ENCODE data around the gene STIMATE.

Gene STIMATE

DNA sequence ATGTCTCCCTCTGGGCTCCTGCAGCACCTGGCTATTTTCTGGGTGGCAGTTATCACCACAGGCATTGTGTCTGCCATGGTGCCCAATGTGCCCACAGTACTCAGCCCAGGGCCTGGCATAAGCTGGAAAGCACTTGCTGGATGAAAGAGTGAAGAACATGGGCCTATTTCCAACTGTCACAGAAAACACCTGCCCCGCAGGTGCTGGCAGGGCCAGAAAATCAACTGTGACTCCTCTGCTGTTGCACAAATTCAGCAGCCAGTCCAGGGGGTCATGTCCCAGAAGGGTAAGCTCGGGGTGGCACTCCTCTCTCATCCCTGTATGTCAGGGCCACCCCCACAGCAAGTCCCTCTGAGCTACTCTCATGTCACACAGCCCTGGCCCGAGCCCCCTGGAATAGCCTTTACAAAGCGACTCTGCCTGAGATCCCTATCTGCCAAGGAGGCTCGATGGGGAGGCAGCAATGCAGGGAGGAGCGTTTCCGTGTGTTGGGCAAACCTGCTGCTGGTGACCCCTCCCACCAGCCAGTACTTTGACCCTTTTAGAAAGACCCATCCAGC is 85.8 kb downstream of the STIMATE start:
- no peak for DNase-seq

DNA sequence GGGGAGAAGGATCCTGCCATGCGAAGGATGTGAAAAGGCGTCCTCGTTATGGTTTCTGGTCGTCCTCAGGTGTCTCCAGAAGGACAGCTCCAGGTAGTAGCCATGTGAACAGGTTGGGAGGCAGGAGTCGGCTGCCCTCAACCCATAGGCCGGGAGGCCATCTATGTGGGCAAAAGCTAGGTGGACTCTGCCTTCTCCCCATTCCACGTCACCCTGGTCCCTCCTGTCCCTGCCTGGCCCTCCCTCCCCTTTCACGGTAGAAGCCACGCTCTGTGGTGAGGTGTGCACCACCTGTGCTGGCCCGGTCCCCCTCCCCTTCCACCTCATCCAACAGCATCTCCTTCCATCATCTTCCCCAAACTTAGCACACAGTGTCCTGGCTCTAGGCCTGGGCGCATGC is 86.4 kb downstream of the STIMATE start:
- DNase-seq = no peak

DNA sequence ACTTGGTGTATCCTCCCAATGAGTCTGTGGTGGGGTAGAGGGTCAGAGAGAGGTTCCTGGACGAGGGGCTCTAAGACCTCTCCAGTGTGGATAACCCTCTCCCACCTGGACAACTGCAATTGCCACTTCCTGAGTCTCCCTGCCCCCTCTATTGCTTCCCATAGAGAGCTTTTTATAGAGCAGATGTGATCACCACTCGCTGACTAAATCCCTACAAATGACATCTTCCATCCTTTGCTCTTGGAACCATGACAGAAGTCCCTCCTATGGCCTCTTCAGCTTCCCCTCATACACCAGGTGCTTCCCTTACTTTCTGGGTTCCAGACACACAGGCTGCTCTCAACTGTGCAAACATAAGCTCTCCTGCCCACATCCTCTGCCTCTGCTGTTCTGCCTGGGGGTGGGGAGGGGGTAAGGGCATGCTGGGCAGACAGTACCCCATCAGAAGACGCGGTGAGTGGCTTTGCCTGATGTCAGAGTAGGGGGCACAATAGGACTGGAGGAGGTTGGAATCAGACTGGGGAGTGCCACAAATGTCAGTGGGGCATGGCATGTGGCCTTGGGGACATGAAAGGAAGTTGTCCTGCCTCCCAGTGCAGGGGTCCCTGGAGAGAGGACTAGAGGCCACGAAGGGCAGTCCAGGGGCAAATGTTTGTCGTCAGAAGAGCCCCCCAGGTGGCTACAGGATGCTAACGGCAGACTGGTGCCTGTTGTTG is 87.5 kb downstream of the STIMATE start:
- DNase-seq = no peak

DNA sequence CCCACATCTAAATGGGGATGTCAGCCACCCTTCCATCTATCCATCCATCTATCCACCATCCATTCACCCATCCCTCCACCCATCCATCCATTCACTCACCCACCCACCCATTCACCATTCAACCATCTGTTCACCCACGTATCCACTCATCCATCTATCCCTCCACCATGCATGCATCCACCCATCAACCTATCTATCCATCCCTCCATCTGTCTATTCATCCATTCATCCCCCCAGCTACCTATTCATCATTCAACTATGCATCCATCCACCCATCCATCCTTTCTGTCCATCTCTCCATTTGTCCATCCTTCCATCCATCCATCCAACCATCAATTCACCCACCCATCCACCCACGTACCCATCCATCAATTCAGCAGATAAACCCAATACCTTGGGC is 88.2 kb downstream of the STIMATE start:
- DNase-seq = no peak

DNA sequence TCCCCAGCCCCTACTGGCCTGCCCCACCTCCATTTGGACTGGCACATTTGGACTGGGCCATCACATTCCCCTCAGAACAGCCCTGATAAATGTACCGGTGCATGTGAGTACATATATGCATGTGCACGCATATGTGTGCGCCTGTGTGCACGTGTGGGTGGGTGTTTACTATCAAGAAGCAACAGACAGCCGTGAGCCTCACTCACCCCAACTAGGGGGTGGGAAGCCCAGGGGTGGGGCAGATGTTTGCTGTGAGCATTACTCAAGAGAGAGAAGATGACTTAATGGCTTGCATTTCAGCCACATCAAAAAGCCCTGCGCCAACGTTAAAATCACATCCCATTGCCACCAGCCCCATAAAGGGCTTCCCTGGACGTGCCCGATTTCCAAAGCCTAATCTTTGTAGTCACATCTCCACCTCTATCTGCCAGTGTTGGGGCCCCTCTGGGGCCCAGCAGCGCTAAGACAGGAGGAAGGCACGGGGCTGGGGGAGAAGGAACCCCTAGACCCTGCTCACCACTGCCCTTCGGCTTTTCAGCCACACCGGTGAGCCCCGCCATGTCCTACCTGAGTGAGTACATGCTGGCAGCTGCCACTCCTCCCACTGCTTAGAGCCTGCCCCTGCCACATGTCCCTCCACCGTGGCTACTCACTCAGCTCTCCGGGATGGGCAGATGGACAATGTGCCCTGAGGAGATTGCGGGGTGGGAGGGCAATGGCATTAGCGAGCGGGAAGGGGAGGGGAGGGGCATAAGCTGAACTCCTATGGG is 91.9 kb downstream of the STIMATE start:
- no peak for DNase-seq

DNA sequence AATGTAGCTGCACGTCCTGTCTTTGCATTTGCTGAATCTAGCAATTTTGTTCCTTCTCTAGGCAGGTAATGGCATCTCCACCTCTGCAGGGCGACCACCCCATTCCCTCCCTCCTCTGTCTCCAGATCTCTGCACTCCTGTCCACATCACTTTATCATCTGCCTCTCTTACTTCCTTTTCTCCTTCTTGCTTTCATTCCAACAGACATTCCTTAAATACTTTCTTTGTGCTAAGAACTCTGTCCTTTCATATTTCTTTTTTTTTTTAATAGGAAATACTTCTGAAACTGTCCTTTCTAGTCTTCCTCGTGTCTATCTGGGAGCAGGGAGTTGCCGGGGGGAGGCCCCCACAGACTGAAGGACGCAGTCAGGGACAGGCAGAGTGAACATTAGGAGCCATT is 95.5 kb downstream of the STIMATE start:
- no peak for DNase-seq

DNA sequence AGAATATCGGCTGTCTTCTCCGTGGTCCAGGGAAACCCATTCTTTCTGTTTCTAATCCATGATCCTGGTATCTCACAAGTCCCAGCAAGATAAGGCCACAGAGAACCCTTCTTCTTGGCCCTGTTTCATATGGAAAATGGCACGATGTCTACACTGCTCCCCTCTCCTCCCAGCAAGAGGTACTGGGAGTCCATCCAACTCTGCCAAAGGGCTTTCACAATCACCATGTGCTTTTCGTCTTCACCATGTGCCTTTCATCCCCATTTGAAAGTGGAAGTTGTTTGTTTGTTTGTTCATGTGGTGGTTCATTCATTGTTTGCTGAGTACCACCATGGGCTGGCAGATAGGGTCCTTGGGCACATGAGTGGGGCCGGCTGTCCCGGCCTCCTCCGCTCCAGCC is 97.3 kb downstream of the STIMATE start:
- no peak for DNase-seq

DNA sequence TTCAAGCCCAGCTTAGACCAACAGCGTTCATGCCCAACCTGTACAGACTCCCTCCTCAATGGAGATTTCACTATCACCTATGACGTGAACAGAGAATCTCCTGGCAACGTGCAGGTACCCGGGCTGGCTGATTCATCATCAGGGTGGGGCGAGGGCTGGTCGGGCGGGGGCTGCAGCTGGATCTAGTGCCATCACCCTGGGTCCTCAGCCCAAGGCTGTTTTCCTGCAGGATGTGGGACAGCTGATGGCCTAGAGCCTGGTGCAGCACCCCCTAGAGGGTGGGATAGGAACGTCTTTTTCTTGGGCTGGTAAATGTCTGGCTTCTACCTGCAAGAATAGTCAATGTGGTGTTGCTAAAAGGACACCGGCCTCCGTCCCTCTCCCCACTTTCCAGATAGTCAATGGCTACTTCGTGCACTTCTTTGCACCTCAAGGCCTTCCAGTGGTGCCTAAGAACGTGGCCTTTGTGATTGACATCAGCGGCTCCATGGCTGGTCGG is 98.3 kb downstream of the STIMATE start:
- no peak for DNase-seq

DNA sequence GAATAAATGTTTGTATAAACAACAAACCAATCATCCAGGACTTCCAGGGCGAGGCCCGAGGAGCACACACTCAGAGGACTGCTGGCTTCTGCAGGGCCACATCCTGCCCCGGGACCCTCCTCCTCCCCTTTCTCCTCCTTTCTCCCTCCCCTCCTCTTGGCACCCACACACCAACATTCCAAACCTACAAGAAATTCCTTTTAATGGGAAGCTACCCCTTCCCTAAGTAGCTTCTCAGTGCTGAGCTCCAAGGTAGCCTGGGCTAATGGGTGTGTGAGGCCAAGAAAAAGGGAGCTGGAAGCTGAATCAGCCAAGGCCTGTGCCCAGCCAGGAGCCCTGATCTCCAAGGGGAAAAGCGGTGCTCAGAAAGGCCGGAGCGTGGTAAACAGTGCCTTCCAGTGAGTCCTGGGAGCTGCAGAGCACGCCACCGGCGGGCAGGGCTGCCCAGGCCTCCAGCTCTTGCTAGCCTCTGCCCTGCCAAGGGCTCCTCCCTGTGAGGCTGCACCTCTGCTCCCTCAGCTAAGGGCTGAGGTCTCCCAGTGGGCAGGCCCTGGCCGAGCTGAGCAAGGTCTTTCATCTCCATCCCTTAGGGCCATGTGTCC is 98.9 kb downstream of the STIMATE start:
- no peak for DNase-seq

DNA sequence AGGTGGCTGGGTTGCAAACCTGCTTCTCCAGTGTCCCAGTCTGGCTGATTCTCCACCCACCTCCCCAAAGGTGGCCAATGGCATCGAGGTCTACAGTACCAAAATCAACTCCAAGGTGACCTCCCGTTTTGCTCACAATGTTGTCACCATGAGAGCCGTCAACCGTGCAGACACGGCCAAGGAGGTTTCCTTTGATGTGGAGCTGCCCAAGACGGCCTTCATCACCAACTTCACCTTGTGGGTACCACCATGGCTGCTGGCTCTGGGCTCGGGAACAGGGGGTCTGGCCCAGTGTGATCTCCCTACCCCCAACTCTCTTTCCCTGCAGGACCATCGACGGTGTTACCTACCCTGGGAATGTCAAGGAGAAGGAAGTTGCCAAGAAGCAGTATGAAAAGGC is 100.9 kb downstream of the STIMATE start:
- DNase-seq = no peak

DNA sequence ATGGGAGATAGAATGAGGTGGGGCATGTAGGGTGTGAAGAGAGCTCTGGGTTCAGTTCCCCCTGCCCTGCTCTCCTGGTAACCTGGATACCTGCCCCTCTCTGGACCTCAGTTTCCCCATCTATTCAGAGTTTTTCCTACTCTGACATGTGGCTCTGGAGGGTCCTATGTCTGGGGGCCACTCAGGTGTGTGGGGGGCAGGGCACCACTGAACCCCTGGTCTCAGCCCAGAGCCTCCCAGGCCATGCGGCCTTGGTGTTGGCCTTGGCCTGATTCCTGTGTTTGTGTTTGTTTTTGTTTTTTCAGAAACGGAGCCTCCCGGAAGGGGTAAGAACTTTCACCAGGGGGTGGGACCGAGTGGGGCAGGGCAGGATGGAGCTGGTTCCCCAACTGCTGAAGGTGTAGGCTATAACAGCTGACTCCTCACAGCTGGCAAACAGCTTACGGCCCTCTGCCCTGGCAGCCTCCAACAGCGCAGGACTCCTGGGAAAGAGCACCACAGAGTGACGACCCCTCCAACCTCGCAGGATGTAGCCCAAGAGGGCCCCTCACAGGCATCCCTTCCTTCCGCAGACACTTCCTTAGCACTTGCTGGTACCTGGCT is 101.9 kb downstream of the STIMATE start:
- DNase-seq = no peak

DNA sequence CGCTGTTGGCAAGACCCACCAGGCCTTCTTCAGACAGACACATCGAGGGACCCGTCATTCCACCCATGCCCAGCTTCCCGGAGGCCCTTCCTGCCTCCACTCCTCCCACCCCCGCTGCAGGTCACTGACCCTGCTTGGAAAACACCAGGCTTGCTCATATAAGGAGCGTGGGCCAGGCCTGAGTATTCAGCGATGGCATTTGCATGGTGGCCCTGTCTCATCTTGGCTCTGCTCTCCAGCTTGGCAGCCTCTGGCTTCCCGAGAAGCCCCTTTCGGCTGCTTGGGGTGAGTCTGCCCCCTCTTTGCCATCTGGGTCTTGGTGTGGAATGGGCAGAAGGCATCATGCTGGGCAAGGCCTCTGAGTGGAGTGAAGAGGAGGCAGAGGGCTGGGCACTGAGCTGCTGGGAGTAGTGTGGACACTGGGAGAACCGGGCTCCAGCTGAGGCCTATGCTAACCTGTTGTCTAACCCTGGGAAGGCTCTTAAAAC is 102.7 kb downstream of the STIMATE start, which contains the start of gene ITIH3:
Gene ITIH3 (plus strand): TSS at position 185 of the 488 bp plus-strand sequence. CDS start 8 bp downstream, at position 193.
- DNase-seq = no peak

DNA sequence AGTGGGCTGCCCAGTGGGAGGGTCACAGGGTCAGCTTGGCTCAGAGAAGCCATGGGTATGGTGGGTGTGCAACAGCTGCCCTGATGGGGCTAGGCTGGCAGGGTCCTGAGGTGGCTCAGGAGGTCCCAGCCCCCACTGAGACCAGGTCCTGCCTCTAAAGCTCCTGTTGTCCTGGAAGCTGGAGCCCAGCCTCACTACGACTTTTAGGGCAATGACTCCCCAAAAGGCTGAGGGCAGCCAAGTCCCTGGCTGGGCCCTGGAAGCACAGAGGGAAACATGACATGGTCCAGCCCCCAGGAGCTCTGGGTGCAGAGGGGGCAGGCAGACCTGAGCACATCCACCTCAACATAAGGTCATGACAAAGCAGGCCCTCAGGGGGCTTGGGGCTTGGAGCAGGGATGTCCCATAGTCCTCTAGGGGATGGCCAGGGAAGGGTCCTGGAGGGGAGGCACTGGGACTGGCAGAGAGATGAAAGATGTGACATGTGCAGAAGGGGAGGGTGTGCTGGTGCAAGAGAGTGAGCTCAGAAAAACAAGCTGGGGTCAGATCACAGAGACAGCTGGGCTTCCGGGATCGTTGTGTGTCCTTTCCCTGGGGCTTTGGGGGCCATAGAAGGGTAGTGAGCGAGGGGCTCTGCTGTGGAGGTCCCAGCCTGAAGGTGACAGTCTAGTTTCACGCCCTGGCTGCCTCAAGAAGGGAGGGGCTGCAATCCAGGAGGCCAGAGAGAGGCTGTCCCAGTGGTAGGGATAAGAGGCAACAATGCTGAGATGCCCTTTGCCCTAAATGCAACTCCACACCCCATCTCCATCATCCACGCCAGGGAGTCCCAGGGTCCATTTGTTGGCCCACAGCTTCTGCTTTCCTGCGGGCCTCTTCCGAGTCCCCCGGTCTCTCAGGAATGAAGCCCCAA is 103.4 kb downstream of the STIMATE start:
- no peak for DNase-seq

DNA sequence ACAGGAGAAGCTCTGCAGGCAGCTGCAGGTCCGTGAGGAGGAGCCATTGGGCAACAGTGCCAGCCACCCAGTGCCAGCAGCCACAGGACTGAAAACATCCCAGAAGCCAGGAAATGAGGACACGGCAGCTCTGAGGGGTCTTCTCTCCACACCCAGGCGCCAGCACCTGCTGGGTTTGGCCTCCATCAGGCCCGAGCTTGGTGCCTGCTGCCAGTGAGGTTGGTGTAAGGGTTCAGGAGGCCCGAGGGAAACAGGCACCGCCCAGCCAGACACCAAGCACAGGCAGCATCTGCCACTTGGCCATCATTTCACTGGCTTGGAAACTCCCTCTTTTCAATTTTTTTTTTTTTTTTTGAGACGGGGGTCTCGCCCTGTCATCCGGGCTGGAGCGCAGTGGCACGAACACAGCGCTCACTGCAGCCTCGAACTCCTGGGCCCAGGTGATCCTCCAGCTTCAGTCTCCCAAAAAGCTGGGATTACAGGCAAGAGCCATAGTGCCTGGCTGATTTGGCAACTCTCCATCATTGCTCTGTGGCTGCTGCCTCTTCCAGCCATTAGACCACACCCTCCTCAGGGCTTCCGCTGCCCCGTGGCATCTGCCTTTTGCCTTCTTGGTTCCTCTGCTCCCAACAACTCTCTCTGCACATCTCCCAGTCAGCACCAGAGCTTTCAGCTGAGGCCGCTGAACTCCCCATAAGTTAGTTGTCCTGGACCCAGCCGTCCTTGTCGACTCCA is 104.2 kb downstream of the STIMATE start:
- DNase-seq = no peak

DNA sequence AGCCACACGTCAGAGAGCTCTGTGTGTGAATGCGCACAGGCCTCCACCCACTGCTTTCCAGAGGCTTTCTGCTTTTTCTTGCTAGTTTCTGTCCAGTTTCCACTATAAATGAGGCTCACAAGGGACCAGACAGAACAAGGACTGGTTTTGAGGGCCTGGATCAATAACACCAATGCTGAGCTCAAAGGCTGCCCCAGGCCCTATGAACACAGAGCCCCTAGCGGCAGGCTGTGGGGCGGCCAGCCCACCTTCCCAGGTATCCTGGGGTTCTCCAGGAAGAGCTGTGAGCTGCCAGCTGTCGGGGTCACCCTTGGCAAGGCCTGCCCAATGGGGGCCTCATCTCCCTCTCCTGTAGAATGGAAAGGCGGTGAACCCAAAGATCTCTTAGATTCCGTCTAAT is 104.9 kb downstream of the STIMATE start:
- DNase-seq = no peak

DNA sequence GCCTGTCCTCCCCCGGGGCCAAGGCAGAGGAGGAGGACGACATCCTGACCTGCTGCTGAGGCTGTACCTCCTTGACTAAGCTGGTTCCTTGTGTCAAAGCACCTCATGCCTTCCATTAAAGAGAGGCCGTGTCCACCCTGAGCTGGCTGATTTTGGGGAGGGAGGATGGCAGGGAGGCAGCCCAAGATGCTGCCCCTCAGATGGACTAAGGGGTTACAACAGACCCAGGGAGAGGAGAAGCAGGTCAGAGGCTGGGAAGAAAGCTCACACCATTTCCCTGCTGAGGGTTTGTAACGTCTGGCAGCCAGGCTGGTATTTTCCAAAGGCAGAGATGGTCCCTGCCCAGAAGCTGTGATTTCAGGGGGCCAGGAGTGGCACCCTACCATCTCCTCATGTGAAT is 105.4 kb downstream of the STIMATE start:
- DNase-seq = no peak

DNA sequence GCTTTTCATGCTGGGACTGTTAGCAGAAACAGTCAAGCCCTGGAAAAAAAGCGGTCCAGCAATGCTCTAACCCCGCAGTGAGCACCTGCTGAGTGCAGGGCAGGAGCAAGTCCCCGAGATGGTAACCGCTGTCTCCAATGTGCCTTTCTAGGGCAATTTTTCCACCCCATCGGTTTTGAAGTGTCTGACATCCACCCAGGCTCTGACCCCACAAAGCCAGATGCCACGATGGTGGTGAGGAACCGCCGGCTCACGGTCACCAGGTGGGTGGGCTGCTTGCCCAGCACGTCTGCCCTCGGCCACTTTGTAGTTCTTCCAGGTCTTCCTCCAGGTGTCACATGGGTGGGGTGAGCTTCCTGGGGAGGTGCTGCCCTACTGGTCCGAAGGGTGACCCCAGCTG is 106.0 kb downstream of the STIMATE start:
- no peak for DNase-seq

DNA sequence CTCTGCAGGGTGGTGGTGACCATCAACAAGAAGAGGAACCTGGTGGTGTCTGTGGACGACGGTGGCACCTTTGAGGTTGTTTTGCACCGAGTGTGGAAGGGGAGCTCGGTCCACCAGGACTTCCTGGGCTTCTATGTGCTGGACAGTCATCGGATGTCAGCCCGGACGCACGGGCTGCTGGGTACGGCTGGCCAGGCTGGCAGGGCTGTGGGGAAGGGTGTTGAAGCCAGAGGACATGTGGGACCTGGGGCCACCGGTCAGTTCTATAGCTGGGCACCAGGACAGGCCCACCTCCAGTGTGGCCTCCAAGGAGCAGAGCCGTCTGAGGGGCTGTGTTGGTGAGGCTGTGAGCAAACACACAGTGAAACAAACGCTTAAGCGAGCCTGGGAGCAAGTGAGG is 106.6 kb downstream of the STIMATE start:
- DNase-seq = no peak

DNA sequence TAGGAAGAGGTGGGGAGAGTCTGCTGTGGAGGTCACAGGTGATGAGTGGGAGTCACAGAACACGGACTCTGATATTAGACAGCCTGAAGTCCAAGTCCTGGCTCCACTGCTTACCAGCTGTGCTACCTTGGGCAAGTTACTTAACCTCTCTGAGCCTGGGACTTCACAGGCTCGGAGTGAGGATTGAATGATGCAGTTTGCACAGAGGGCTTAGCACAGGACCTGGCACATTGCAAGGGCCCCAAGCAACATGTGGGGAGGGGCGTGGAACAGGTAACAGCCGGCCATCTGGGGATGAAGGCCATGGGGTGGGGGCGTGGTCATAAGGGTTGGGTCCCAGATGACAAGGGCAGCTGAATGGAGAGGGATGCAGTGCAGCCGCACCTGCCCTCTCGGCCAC is 107.0 kb downstream of the STIMATE start:
- no peak for DNase-seq

DNA sequence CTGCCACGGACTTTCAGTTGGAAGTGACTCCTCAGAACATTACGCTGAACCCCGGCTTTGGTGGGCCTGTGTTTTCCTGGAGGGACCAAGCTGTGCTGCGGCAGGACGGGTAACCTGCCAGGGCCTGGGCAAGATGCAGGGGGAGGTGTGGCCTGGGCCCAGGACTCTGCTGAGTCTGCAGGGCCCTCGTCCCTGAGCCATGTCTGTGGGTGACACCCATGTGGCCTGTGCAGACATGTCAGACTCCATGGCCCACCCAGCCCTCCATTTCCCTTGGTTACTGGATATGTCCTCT is 107.7 kb downstream of the STIMATE start:
- DNase-seq = no peak

Data from hippocampal formation (tissue), 2 donors.